GM19099 (cell line): ENCODE results near the gene VWA8.

ENCODE experiments used
- POLR2A ChIP-seq: IDR thresholded peaks from 3 replicates; pipeline ENCODE4 v1.6.1; 2011; ENCODE audit warnings: low read depth; ENCODE audit not compliant: insufficient read length; ENCODE audit errors: extremely low read depth

The VWA8 gene

DNA sequence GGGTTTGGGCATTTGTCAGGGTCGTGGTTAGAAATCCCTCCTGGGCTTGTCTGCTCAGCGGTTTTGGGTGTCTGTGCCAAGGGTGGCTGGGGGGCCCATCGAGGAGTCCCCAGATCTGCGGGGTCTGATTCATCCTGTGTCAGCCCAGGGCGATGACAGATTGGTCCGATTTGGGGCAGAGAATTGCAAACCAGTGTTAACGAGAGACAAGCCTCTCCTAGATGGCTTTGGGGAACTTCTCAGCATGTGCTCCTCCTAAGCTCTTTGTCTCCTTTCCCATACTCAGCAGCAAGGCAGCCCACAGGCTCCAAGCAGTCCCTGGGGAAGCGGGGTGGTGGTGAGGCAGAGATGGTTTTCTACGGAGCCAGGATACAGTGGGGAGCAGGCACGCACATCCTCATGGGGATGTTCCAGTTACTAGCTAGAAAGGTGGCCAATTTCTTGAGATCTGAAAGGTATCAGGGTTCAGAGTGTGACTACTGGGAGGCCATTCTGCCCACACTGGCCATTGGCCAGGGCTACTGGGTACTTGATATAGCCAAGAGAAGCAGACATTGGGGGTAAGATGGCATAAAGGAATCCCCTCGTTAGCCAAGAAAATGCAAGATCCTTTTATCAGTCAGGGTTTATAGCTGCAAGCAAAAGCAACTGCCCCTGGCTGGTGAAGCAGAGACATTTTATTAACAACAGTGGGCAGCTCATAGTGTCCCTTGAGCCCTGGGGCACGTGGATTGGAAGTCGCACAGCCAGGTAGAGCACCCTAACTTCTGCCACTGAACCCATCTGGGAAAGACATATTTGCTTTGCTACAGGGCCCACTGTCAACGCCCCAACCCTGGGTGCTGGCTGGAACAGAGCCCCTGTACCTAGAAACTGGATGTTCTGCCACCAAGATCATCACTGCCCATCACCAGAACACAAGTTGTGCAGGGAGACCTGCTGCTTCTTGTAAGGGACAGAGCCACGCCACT is 440.0 kb downstream of the VWA8 start:
- no peak for TF ChIP-seq POLR2A

DNA sequence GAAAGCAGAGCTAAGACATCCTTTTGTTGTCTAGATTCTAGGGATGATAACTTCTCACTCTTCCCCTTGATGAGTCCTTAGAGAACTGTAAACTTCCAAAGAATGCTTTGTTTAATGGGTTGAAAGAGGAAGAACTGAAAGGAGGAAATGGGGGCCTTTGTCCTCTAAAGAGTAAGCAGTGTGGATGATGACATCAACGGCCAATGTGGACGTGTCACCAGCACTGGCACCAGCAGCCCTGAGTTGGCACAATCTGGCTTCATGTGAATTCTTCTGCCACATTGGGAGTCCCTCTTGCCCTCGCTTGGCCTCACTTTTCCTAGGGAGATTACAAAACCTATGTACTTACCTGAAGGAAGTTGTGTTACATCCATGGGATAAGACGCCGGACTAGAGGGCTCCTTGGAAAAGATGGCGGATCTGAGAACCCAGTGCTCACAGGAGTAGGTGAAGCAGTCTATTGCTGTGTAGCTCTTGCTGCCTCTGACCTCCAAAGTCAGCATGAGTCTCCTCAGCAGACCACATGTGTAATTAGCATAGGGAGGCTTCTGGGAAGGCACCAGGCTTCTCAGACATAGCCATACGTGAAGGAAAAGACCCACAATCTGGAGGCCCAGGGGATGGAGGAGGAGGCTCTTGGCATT is 440.8 kb downstream of the VWA8 start:
- TF ChIP-seq POLR2A, result no peak
